ENCODE results near the gene PGBD5.

Gene PGBD5

DNA sequence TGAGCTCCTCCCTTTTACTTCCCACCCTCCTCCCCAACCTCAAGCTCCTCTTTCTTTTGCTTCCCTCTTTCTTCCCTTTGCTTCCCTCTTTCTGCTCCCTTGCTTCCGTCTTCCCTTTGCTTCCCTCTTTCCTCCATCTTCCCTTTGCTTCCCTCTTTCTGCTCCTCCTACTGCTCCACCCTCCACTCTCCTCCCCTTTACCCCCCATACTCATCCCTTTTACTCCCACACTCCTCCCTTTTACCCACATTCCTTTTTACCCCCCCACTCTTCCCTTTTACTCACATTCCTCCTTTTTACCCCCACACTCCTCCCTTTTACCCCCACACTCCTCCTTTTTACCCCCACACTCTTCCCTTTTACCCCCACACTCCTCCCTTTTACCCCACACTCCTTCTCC lies 30.2 kb downstream of the PGBD5 start:
- no peak overlapping the region for H3K4me3 ChIP-seq (ENCODE audit: low read length)
- DNase-seq (ENCODE audit: low read depth), result no peak
- TF ChIP-seq, protein P1, sequence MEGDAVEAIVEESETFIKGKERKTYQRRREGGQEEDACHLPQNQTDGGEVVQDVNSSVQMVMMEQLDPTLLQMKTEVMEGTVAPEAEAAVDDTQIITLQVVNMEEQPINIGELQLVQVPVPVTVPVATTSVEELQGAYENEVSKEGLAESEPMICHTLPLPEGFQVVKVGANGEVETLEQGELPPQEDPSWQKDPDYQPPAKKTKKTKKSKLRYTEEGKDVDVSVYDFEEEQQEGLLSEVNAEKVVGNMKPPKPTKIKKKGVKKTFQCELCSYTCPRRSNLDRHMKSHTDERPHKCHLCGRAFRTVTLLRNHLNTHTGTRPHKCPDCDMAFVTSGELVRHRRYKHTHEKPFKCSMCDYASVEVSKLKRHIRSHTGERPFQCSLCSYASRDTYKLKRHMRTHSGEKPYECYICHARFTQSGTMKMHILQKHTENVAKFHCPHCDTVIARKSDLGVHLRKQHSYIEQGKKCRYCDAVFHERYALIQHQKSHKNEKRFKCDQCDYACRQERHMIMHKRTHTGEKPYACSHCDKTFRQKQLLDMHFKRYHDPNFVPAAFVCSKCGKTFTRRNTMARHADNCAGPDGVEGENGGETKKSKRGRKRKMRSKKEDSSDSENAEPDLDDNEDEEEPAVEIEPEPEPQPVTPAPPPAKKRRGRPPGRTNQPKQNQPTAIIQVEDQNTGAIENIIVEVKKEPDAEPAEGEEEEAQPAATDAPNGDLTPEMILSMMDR (conservative IDR thresholded peaks at IDR 0.05; ENCODE audit: low read length), result no peak

DNA sequence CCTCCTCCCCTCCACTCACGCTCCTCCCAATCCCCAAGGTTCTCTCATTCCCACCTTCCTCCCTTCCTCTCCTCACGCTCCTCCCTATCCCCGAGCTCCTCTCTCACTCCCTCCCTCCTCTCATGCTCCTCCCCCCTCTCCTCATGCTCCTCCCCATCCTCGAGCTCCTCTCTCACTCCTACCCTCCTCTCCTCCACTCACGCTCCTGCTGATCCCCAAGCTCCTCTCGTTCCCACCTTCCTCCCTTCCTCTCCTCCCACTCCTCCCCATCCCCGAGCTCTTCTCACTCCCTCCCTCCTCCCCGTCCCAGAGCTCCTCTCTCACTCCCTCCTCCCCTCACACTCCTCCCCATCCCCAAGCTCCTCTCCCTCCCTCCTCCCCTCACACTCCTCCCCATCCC lies 31.4 kb downstream of the PGBD5 start:
- no peak for DNase-seq (ENCODE audit: low read depth)
- H3K4me3 ChIP-seq (ENCODE audit: low read length), result no peak overlapping the region
- TF ChIP-seq, protein P1 (conservative IDR thresholded peaks at IDR 0.05; ENCODE audit: low read length), result no peak

DNA sequence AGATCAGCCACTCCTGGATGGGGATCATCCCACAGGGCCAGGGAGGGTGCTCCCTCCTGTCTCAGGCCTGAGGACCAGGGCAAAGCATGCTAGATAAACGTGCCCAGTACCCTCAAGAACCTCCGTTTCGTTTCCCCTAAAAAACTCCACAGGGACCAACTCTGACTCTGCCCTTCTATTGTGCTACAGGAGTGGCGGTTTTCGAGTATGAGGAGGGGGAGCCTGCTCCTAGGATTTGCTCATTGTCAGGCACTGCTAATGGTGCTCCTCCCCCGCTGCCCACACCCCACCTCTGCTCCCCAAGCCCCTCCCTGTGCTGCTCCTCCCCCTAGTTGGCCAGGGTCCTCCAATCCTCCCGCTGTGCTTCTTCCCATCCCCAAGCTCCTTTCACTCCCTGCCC lies 32.0 kb downstream of the PGBD5 start:
- DNase-seq (ENCODE audit: low read depth), result no peak
- H3K4me3 ChIP-seq (ENCODE audit: low read length), result no peak overlapping the region
- TF ChIP-seq, protein P1 (conservative IDR thresholded peaks at IDR 0.05; ENCODE audit: low read length), result no peak

DNA sequence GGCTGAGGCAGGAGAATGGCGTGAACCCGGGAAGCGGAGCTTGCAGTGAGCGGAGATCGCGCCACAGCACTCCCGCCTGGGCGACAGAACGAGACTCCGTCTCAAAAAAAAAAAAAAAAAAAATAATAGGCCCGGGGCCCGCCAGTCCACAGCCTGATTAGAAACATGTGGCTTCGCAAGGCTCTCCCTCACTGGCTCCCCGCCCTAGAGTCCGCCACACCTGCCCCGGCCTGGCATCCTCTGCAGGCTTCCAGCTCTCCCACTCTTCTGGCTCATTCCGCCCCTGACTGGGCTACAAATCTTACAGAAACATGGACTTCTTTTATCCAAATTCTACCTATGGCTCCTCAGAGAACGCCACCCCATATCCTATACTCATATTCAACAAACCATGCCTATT lies 32.4 kb downstream of the PGBD5 start:
- DNase-seq (ENCODE audit: low read depth), result no peak
- TF ChIP-seq, protein P1 (conservative IDR thresholded peaks at IDR 0.05; ENCODE audit: low read length), result no peak

DNA sequence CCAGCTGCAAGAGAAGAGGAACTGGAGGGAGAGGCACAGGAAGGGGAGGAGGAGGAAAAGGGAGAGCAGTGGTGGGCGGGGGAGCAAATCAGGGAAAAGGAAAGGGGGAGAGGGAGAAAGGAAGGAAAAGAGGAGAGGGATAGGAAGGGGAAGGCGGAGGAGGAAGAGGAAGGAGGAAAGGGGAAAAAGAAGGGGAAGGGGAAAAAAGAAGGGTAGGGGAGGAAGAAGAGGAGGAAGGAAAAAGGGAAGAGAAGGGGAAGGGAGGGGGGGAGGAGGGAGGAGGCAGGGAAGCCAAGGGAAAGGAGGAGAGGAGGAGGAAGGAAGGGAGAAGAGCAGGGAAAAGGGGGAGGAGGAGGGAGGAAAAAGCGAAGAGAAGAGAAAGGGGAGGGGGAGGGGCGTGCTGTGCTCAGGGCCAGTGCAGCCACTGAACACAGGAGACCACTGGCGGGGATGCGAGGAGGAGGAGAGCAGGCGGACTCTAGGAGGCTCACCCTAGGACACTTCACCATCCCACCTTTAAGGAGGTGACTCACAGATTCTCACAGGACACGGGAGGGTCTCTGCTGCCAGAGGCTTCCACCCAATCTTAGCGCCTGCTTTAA lies 33.1 kb downstream of the PGBD5 start:
- DNase-seq (ENCODE audit: low read depth), result no peak
- TF ChIP-seq, protein P1 (conservative IDR thresholded peaks at IDR 0.05; ENCODE audit: low read length), result no peak
- no peak overlapping the region for H3K4me3 ChIP-seq (ENCODE audit: low read length)

More for the DNA sequence above, 32.4 kb downstream of the PGBD5 start:
- no peak overlapping the region for H3K4me3 ChIP-seq (ENCODE audit: low read length)

DNA sequence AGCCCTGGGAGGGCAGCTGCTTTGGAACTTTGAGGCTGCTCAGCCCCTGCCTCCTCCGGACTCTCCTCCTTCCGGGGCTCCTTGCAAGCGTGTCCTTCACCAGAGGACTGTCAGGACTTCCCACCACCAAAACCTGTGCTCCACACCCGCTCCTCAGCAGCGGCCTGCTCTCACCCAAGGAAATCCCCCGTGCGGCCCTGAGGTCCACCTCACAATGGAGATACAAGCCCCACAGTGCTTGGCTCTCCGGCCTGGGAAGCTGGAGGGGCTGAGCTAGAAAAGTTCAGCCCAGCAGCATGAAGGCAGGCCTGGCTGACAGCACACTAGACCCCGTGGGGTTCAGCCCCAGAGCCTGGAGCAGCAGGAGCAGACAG lies 33.6 kb downstream of the PGBD5 start:
- TF ChIP-seq, protein P1 (conservative IDR thresholded peaks at IDR 0.05; ENCODE audit: low read length), result no peak
- DNase-seq (ENCODE audit: low read depth), result no peak
- H3K4me3 ChIP-seq (ENCODE audit: low read length), result no peak overlapping the region

DNA sequence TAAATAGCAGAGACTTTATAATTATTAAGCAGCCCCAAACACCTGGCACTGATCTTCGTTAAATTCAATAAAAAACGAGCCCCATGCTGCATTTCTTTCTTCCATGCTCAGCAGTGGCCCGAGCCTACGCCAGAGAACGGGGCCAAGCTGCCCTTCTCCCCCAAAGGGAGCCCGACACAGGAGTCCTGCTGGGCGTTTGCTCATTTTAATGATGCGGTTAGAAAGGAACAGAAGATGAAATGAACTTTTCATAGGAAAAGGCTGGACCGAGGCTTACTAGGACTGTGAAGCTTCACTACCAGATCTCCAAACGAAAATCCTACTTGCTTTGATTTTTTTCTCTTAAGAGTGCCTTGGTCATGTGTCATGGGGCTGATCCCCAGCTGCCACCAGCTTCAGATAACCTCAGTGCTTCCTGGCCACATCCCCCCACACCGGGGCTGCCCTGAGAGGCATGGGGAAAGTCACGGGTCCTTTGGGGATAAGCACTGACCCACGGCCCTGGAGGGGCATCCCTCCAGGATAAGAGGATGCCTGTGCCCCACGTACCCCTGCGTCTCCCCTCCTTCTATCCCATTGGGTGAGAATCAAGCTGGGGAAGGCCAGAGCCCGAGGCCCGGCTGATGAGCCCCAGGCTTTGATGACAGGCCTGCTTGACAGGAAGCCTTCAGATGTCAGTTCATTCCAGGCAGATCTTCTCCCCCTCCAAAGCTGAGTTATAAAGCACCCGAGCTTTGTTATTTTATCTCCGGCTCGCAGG lies 34.2 kb downstream of the PGBD5 start:
- DNase-seq (ENCODE audit: low read depth), result no peak
- TF ChIP-seq, protein P1 (conservative IDR thresholded peaks at IDR 0.05; ENCODE audit: low read length), result no peak
- H3K4me3 ChIP-seq (ENCODE audit: low read length), result no peak overlapping the region

All from AG10803 (cell line).